Stimulated activated CD4-positive, alpha-beta T cell treated with anti-CD3 and anti-CD28 coated beads, Interleukin-12 subunit alpha, Interleukin-12 subunit beta, amount 100 ng/mL, for 24 hours (primary cell): ENCODE measurements around the gene KANSL1.
"Not testable (repeated sequence)": the region's sequence is repeated elsewhere in the genome, so short reads cannot be mapped to it uniquely, and the experiment has no call there.

Experiments used
- DNase-seq, 2 experiments: peaks; one replicate each; pipeline ENCODE4 v3.0.0-alpha.2; 2020; ENCODE audit warnings: low read depth in 2 of 2

KANSL1 gene

GRCh38 chr17:46193151-46193625 lies at the start of gene KANSL1:
Gene KANSL1 (minus strand): TSS chr17:46193429. CDS start chr17:46172143, 21,286 bp downstream.
- DNase-seq, result peak; percentile 80 to 81

- not testable (repeated sequence) for DNase-seq
Observed at GRCh38 chr17:46231359-46231758, 38.1 kb upstream of the KANSL1 start.

- DNase-seq, result peak; percentile 90 to 95
Observed at GRCh38 chr17:46225274-46225794, 32.1 kb upstream of the KANSL1 start.

- peak in 1 of 2 experiments; percentile 11 for DNase-seq
Observed at GRCh38 chr17:46224864-46225263, 31.6 kb upstream of the KANSL1 start.

GRCh38 chr17:46223041-46223440 lies 29.8 kb upstream of the KANSL1 start:
- not testable (repeated sequence) for DNase-seq

- DNase-seq, result no peak
Observed at GRCh38 chr17:46216682-46217081, 23.5 kb upstream of the KANSL1 start.

- peak in 1 of 2 experiments; percentile 44 for DNase-seq
Observed at GRCh38 chr17:46212634-46213435, 19.6 kb upstream of the KANSL1 start.

- DNase-seq, result no peak
Observed at GRCh38 chr17:46208997-46209396, 15.8 kb upstream of the KANSL1 start.

GRCh38 chr17:46205975-46206374 lies 12.7 kb upstream of the KANSL1 start:
- no peak for DNase-seq

GRCh38 chr17:46202424-46202823 lies 9.2 kb upstream of the KANSL1 start:
- DNase-seq, result no peak

GRCh38 chr17:46201491-46201890 lies 8.3 kb upstream of the KANSL1 start:
- DNase-seq, result no peak

GRCh38 chr17:46200197-46200596 lies 7.0 kb upstream of the KANSL1 start:
- no peak for DNase-seq

- DNase-seq, result no peak
Observed at GRCh38 chr17:46199379-46199778, 6.2 kb upstream of the KANSL1 start.

GRCh38 chr17:46198233-46198632 lies 5.0 kb upstream of the KANSL1 start:
- no peak for DNase-seq

- DNase-seq, result no peak
Observed at GRCh38 chr17:46197530-46197929, 4.3 kb upstream of the KANSL1 start.

GRCh38 chr17:46195939-46196716 lies 2.9 kb upstream of the KANSL1 start:
- DNase-seq, result no peak

GRCh38 chr17:46195217-46195855 lies 2.1 kb upstream of the KANSL1 start:
- no peak for DNase-seq

- DNase-seq, result no peak
Observed at GRCh38 chr17:46194393-46195216, 1.4 kb upstream of the KANSL1 start.

- peak; percentile 88 to 94 for DNase-seq
Observed at GRCh38 chr17:46193626-46194392, 580 bp upstream of the KANSL1 start.

GRCh38 chr17:46192439-46193150 lies 634 bp downstream of the KANSL1 start:
- DNase-seq, result peak; percentile 39 to 49
